HG03097 (cell line): ENCODE results near the gene KLHL30.

Source experiments
- ATAC-seq: cut with Tn5 transposase; IDR thresholded peaks from one replicate; pipeline ENCODE4 v1.9.1; 2021; ENCODE audit not compliant: unreplicated experiment, low FRiP score

The KLHL30 gene

GRCh38 chr2:238117199-238118154 is 21.0 kb upstream of the KLHL30 start:
- no peak for ATAC-seq

GRCh38 chr2:238119756-238120462 is 18.6 kb upstream of the KLHL30 start:
- no peak for ATAC-seq

GRCh38 chr2:238120463-238121298 is 17.8 kb upstream of the KLHL30 start:
- no peak for ATAC-seq

GRCh38 chr2:238121511-238122286 is 16.8 kb upstream of the KLHL30 start:
- no peak for ATAC-seq

- ATAC-seq = no peak
These were observed 15.9 kb upstream of the KLHL30 start for GRCh38 chr2:238122287-238123217.

GRCh38 chr2:238123218-238123971 is 15.1 kb upstream of the KLHL30 start:
- no peak for ATAC-seq

GRCh38 chr2:238123991-238124470 is 14.4 kb upstream of the KLHL30 start:
- no peak for ATAC-seq

GRCh38 chr2:238124488-238125126 is 13.9 kb upstream of the KLHL30 start:
- no peak for ATAC-seq

- no peak for ATAC-seq
These were observed 13.2 kb upstream of the KLHL30 start for GRCh38 chr2:238125127-238125885.

- ATAC-seq = no peak
These were observed 12.1 kb upstream of the KLHL30 start for GRCh38 chr2:238126338-238126737.

GRCh38 chr2:238126775-238127164 is 11.7 kb upstream of the KLHL30 start:
- no peak for ATAC-seq

GRCh38 chr2:238127165-238128060 is 11.1 kb upstream of the KLHL30 start:
- ATAC-seq = no peak

- ATAC-seq = no peak
These were observed 10.4 kb upstream of the KLHL30 start for GRCh38 chr2:238128061-238128440.

GRCh38 chr2:238128534-238129001 is 9.9 kb upstream of the KLHL30 start:
- no peak for ATAC-seq

GRCh38 chr2:238129166-238130010 is 9.1 kb upstream of the KLHL30 start:
- ATAC-seq = no peak
